Measurements from ENCODE around the gene SRRM3. TPM values are rescaled to one million over a fixed set of nuclear protein-coding genes. Genes with fewer than 3 reads are reported as not detected.

SRRM3 gene
- total and polyA plus RNA-seq, 9 of the 15 experiments (the other 6 are each of a cell fraction or from before 2014, with no cell fraction given), result 0.04 to 0.91 (median 0.46) TPM; not detected in 2

GRCh38 chr7:76217942-76218566, 16.4 kb downstream of the SRRM3 start:
- DNase-seq (ENCODE audit: extremely low read depth in 1 of 4, low spot score in 3 of 4) (no peak), FAIRE-seq (no peak), ATAC-seq (no peak)
- ChIA-PET CTCF (ENCODE audit: low intra/inter-chr PET ratio) (no interaction called here), POLR2A (interaction anchor here (1.0 kb wide), 1 partner anchor 45 kb away, joined by 3 read pairs; no protein-coding TSS in a partner anchor)
- no peak for TF ChIP-seq ZNF253 (CRISPR knock-in tag; conservative IDR thresholded peaks at IDR 0.05)
- no peak for TF ChIP-seq POLR2H (tag; IDR thresholded peaks at IDR 0.05; ENCODE audit: low read depth)
- no peak for TF ChIP-seq TFAP4 (CRISPR knock-in tag; IDR thresholded peaks at IDR 0.05; ENCODE audit: borderline replicate concordance)
- TF ChIP-seq ZNF124 (CRISPR knock-in tag; IDR thresholded peaks at IDR 0.05), result no peak
- no peak for TF ChIP-seq HBP1 (CRISPR knock-in tag; IDR thresholded peaks at IDR 0.05)
- no peak for TF ChIP-seq ELK3 (CRISPR knock-in tag; IDR thresholded peaks at IDR 0.05)
- TF ChIP-seq GTF2E2 (tag; IDR thresholded peaks at IDR 0.05), result no peak
- no peak for TF ChIP-seq RBM34 (IDR thresholded peaks at IDR 0.05; ENCODE audit: borderline replicate concordance, insufficient read depth, low read length)
- no peak for TF ChIP-seq ZNF134 (CRISPR knock-in tag; conservative IDR thresholded peaks at IDR 0.05)
- TF ChIP-seq HNRNPLL (IDR thresholded peaks at IDR 0.05; ENCODE audit: low read depth, low read length, poor library complexity, severe bottlenecking), result no peak
- no peak for TF ChIP-seq ZNF3 (CRISPR knock-in tag; IDR thresholded peaks at IDR 0.05)
- Histone ChIP-seq H3K9ac (ENCODE audit: insufficient read depth in 1 of 2, low read depth in 2 of 2, low read length in 2 of 2) (no peak overlapping the region), H4K20me1 (replicated peaks; ENCODE audit: control insufficient read depth, insufficient read depth, low read length) (peaks cover 11% of the 10 kb centered on the region; the same call in 1 of the 2 replicates), H3K36me3 (ENCODE audit: control insufficient read depth, insufficient read depth, low read length) (no peaks in the 10 kb centered on the region), H3K4me3 (no peak overlapping the region), H3K27ac (ENCODE audit: extremely low read depth, low read depth, low read length) (no peak overlapping the region), H3K4me1 (replicated peaks in 1 of 2; ENCODE audit: control insufficient read depth in 2 of 2, insufficient read depth in 2 of 2, low read length in 2 of 2) (peaks cover 0 to 4% of the 10 kb centered on the region in 2 experiments; a peak in 1 of 5 replicates), H3K27me3 (ENCODE audit: control insufficient read depth in 2 of 2, insufficient read depth in 2 of 2, low read length in 2 of 2) (peaks cover 17 to 76% of the 10 kb centered on the region in 2 experiments; a peak in 4 of 5 replicates), H3K4me2 (ENCODE audit: insufficient read depth, low read length) (no peak overlapping the region), H3K79me2 (ENCODE audit: control insufficient read depth, insufficient read depth, low read length) (no peaks in the 10 kb centered on the region), H2AFZ (ENCODE audit: low read depth, low read length) (no peak overlapping the region), H3K9me3 (replicated peaks; ENCODE audit: control insufficient read depth, insufficient read depth, low read depth, low read length) (no peaks in the 10 kb centered on the region), H3K9me1 (ENCODE audit: control insufficient read depth, insufficient read depth, low read length) (no peaks in the 10 kb centered on the region)
- intact Hi-C loops (cut with micrococcal nuclease), result no loop called here
- WGBS (ENCODE audit: insufficient coverage, low coverage, missing lambda C conversion rate), result 2% methylated on average over 6 of the region's 6 CpGs
- in situ Hi-C loops (cut with MboI), result no loop called here
- BruUV-seq (replicated peaks), result no TSS peak

Measured in K562 (cell line).